Natural killer cell (primary cell): ENCODE results near the gene CCL15. TPM values are rescaled to one million over a fixed set of nuclear protein-coding genes. Genes with fewer than 3 reads are reported as not detected.
A peak's percentile ranks its signal among the peaks of the same experiment; 100 is the strongest.

Experiments
- ATAC-seq, 3 donors: fragments of 150-1000 bp in 2 of 3; fragments of 200-7000 bp in 1 of 3; cut with Tn5 transposase; 1 replicate in 1 of 3; 2 replicates in 2 of 3; pipeline ENCODE4 v1.10.0; 2021; ENCODE audit warnings: mild to moderate bottlenecking in 2 of 3, moderate library complexity in 2 of 3
- DNase-seq, 2 donors: peaks; one replicate each; pipeline versions ENCODE4 v3.0.0 to v3.0.0-alpha.2; 2013 to 2021; ENCODE audit warnings: mixed read lengths in 1 of 2
- H3K27ac ChIP-seq: one replicate; pipeline ENCODE4 v1.5.1; 2013; ENCODE audit warnings: mild to moderate bottlenecking, low read length
- H3K27me3 ChIP-seq: one replicate; pipeline ENCODE4 v1.6.1; 2013; ENCODE audit warnings: low read length; ENCODE audit not compliant: control insufficient read depth, insufficient read depth
- H3K36me3 ChIP-seq: one replicate; pipeline ENCODE4 v1.6.1; 2013; ENCODE audit warnings: low read length; ENCODE audit not compliant: control insufficient read depth, insufficient read depth
- H3K4me1 ChIP-seq: one replicate; pipeline ENCODE4 v1.6.1; 2013; ENCODE audit warnings: low read length; ENCODE audit not compliant: control insufficient read depth, insufficient read depth
- H3K4me3 ChIP-seq: one replicate; pipeline ENCODE4 v1.5.1; 2013; ENCODE audit warnings: low read length
- H3K9me3 ChIP-seq: one replicate; pipeline ENCODE4 v1.6.1; 2013; ENCODE audit warnings: low read length; ENCODE audit not compliant: control insufficient read depth, insufficient read depth
- H3K27ac Mint-ChIP-seq, 2 donors: one replicate each; pipeline ENCODE4 v1.8.0; 2022; ENCODE audit warnings: mild to moderate bottlenecking in 2 of 2, mixed read lengths in 2 of 2, moderate library complexity in 1 of 2
- H3K27me3 Mint-ChIP-seq, 2 donors: one replicate each; pipeline ENCODE4 v1.8.0; 2022; ENCODE audit warnings: low read depth in 2 of 2, mixed read lengths in 2 of 2
- H3K36me3 Mint-ChIP-seq: one replicate; pipeline ENCODE4 v1.8.0; 2022; ENCODE audit warnings: mixed read lengths
- H3K4me1 Mint-ChIP-seq, 2 donors: one replicate each; pipeline ENCODE4 v1.8.0; 2022; ENCODE audit warnings: mixed read lengths in 2 of 2
- H3K4me3 Mint-ChIP-seq: one replicate; pipeline ENCODE4 v1.8.0; 2022; ENCODE audit warnings: mild to moderate bottlenecking, moderate library complexity, mixed read lengths
- H3K9me3 Mint-ChIP-seq, 2 donors: one replicate each; pipeline ENCODE4 v1.8.0; 2022; ENCODE audit warnings: mixed read lengths in 2 of 2
- WGBS: methylation state at CpG from one replicate; pipeline ENCODE4 v1.1.7; 2013; ENCODE audit warnings: missing lambda C conversion rate; ENCODE audit not compliant: insufficient coverage; 5-methylcytosine and 5-hydroxymethylcytosine counted together
- intact Hi-C: fragments of 100-400 bp; cut with micrococcal nuclease; formaldehyde crosslinking; loops from one replicate; pipeline ENCODE4 v1.14.2; 2022
- total RNA-seq, 4 donors: library from RNA; stranded (reverse); fragments of 120-200 nt in 1 of 4; gene quantifications; one replicate each; pipeline versions ENCODE4 v1.2.3 to v1.2.4, GENCODE V29; 2013 to 2022
- TF ChIP-seq, protein P1 (sequence below): fragments of 200-600 bp; IDR thresholded peaks from one replicate; pipeline ENCODE4 v1.8.0; 2022; ENCODE audit warnings: antibody characterized with exemption

Gene CCL15
- total RNA-seq, 3 donors from 2014 or later (not counting 1 experiment from before 2014, with no cell fraction given), result not detected

DNA sequence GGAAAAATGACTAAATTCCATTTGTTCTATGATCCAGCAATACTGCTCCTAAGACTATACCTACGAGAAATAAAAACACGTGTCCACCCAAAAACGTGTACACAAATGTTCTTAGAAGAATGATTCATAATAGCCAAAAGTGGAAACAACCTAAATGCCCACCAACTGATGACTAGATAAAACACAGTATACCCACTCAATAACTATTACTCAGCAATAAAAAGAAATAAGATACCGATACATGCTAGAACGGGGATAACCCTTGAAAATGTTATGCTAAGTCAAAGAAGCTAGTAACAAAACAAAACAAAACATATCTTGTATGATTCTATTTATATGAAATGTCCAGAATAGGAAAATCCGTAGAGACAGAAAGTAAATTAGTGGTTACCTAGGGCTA is 37.7 kb downstream of the CCL15 start:
- no peak for DNase-seq
- Mint-ChIP-seq H3K4me1 (peaks cover 0 to under 1% of the 10 kb centered on the region in 2 donors), H3K9me3 (no peaks in the 10 kb centered on the region), H3K27ac (no peak overlapping the region), H3K27me3 (no peaks in the 10 kb centered on the region), H3K4me3 (no peak overlapping the region), H3K36me3 (no peaks in the 10 kb centered on the region)
- Histone ChIP-seq H3K27ac (no peak overlapping the region), H3K4me1 (no peaks in the 10 kb centered on the region), H3K36me3 (no peaks in the 10 kb centered on the region), H3K9me3 (no peaks in the 10 kb centered on the region), H3K4me3 (no peak overlapping the region), H3K27me3 (no peaks in the 10 kb centered on the region)
- intact Hi-C loops, result no loop called here
- ATAC-seq, result no peak
- TF ChIP-seq, protein P1, sequence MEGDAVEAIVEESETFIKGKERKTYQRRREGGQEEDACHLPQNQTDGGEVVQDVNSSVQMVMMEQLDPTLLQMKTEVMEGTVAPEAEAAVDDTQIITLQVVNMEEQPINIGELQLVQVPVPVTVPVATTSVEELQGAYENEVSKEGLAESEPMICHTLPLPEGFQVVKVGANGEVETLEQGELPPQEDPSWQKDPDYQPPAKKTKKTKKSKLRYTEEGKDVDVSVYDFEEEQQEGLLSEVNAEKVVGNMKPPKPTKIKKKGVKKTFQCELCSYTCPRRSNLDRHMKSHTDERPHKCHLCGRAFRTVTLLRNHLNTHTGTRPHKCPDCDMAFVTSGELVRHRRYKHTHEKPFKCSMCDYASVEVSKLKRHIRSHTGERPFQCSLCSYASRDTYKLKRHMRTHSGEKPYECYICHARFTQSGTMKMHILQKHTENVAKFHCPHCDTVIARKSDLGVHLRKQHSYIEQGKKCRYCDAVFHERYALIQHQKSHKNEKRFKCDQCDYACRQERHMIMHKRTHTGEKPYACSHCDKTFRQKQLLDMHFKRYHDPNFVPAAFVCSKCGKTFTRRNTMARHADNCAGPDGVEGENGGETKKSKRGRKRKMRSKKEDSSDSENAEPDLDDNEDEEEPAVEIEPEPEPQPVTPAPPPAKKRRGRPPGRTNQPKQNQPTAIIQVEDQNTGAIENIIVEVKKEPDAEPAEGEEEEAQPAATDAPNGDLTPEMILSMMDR, result no peak
- WGBS, result 78% methylated on average over 5 of the region's 6 CpGs

DNA sequence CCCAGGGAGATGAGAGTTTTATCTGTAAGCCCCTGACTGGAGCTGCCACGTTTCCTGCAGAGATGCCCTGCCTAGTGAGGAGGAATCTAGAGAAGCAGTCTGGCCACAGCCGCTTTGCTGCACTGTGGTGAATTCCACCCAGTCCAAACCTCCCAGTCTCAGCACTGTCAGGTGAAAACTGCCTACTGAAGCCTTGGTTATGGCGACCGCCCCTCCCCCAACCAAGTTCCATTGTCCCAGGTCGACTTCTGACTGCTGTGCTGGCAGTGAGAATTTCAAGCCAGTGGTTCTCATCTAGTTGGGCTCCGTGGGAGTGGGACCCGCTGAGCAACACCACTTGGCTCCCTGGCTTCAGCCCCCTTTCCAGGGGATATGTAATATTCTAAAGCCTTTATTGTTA is 47.6 kb downstream of the CCL15 start:
- ATAC-seq (no peak), DNase-seq (no peak)
- Histone ChIP-seq H3K4me1 (no peaks in the 10 kb centered on the region), H3K36me3 (no peaks in the 10 kb centered on the region), H3K4me3 (no peak overlapping the region), H3K27ac (no peak overlapping the region), H3K9me3 (no peaks in the 10 kb centered on the region), H3K27me3 (no peaks in the 10 kb centered on the region)
- intact Hi-C loops, result no loop called here
- Mint-ChIP-seq H3K9me3 (peaks cover 0 to 2% of the 10 kb centered on the region in 2 donors), H3K4me1 (peaks cover 6 to 16% of the 10 kb centered on the region in 2 donors), H3K36me3 (no peaks in the 10 kb centered on the region), H3K27ac (no peak overlapping the region), H3K27me3 (no peaks in the 10 kb centered on the region), H3K4me3 (no peak overlapping the region)
- TF ChIP-seq, protein P1, result no peak
- WGBS, result 69% methylated on average over 6 of the region's 7 CpGs

DNA sequence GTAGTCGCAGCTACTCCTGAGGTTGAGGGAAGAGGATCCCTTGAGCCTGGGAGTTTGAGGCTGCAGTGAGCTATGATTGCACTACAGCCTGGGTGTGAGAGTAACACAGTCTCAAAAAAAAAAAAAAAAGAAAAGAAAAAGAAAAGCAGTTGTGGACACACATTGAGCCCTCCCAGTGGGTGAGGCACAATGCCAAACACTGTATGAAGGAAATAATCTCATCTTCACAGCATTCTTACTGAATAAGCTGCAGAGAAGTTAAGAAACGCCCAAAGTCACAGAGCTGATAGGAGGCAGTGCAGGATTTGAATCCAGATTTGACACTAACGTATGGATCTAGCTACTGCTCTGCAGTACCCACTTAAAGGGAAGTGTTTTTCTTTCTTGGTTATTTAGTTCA is 52.0 kb downstream of the CCL15 start:
- Histone ChIP-seq H3K4me3 (no peak overlapping the region), H3K27ac (no peak overlapping the region), H3K36me3 (no peaks in the 10 kb centered on the region), H3K4me1 (peaks cover 10% of the 10 kb centered on the region), H3K27me3 (no peaks in the 10 kb centered on the region), H3K9me3 (no peaks in the 10 kb centered on the region)
- DNase-seq (no peak), ATAC-seq (no peak)
- TF ChIP-seq, protein P1, result no peak
- intact Hi-C loops, result no loop called here
- Mint-ChIP-seq H3K9me3 (no peaks in the 10 kb centered on the region), H3K36me3 (no peaks in the 10 kb centered on the region), H3K4me3 (no peak overlapping the region), H3K27me3 (no peaks in the 10 kb centered on the region), H3K4me1 (peaks cover 0 to 12% of the 10 kb centered on the region in 2 donors), H3K27ac (peak overlapping the region in 1 of 2 donors; percentile 38)
- WGBS, result 90% methylated on average over 3 of the region's 3 CpGs

DNA sequence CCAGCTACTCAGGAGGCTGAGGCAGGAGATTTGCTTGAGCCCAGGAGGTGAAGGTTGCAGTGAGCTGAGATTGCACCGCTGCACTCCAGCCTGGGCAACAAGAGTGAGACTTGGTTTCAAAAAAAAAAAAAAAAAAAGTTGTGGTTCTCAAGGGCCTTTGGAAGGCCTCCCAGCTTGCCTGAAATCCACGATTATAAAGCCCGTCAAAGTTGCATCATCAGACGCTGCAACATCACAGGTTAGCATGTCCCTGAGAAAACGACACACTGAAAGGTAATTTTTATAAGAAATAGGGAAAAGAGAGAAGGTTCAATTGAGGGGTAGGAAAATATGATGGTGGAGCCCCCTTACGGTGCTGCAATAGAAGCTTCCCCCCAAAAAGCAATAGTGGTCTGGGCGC is 53.3 kb downstream of the CCL15 start:
- H3K4me3 Mint-ChIP-seq, result no peak overlapping the region
- intact Hi-C loops, result no loop called here
- WGBS, result 94% methylated on average over 7 of the region's 7 CpGs

More for the DNA sequence above, 53.3 kb downstream of the CCL15 start:
- no peak overlapping the region for H3K4me3 ChIP-seq
- no peak overlapping the region for H3K27ac Mint-ChIP-seq
- H3K27me3 Mint-ChIP-seq, result no peaks in the 10 kb centered on the region
- TF ChIP-seq, protein P1, result no peak
- no peaks in the 10 kb centered on the region for H3K36me3 ChIP-seq
- H3K9me3 ChIP-seq, result no peaks in the 10 kb centered on the region
- H3K27ac ChIP-seq, result no peak overlapping the region
- no peaks in the 10 kb centered on the region for H3K27me3 ChIP-seq
- H3K4me1 Mint-ChIP-seq, result peaks cover 0 to 18% of the 10 kb centered on the region in 2 donors
- H3K9me3 Mint-ChIP-seq, result no peaks in the 10 kb centered on the region
- no peak for ATAC-seq
- H3K4me1 ChIP-seq, result peaks cover 10% of the 10 kb centered on the region
- no peaks in the 10 kb centered on the region for H3K36me3 Mint-ChIP-seq
- no peak for DNase-seq
